Spinal cord (tissue), 10 donors: Measurements from ENCODE around the gene B4GALNT1. TPM values are rescaled to one million over a fixed set of nuclear protein-coding genes. Genes with fewer than 3 reads are reported as not detected.

Source experiments
- DNase-seq, 6 donors: peaks; one replicate each; pipeline versions ENCODE4 v3.0.0 to v3.0.0-alpha.2; 2013 to 2015; ENCODE audit warnings: low spot score in 6 of 6, low read depth in 4 of 6
- H3K27ac ChIP-seq: one replicate; pipeline ENCODE4 v1.5.1; 2013; ENCODE audit warnings: low read depth, low read length, control low read depth
- H3K27me3 ChIP-seq: one replicate; pipeline ENCODE4 v1.6.1; 2013; ENCODE audit warnings: low read length; ENCODE audit not compliant: control insufficient read depth, insufficient read depth
- H3K36me3 ChIP-seq: one replicate; pipeline ENCODE4 v1.6.1; 2013; ENCODE audit warnings: low read length; ENCODE audit not compliant: control insufficient read depth, insufficient read depth
- H3K4me1 ChIP-seq: one replicate; pipeline ENCODE4 v1.6.1; 2013; ENCODE audit warnings: low read length; ENCODE audit not compliant: control insufficient read depth, insufficient read depth
- H3K4me3 ChIP-seq: one replicate; pipeline ENCODE4 v1.5.1; 2013; ENCODE audit warnings: low read depth, low read length, control low read depth
- H3K9me3 ChIP-seq: one replicate; pipeline ENCODE4 v1.6.1; 2013; ENCODE audit warnings: low read length; ENCODE audit not compliant: control insufficient read depth, insufficient read depth
- WGBS: methylation state at CpG from one replicate; pipeline ENCODE4 v1.1.5; 2013; ENCODE audit warnings: missing lambda C conversion rate; ENCODE audit not compliant: insufficient coverage; 5-methylcytosine and 5-hydroxymethylcytosine counted together
- polyA plus RNA-seq, 2 donors: library from polyadenylated mRNA; unstranded; fragments of 120-200 nt; gene quantifications; one replicate each; pipeline ENCODE4 v1.2.1, GENCODE V29; 2013; ENCODE audit not compliant: insufficient read length in 2 of 2
- total RNA-seq, 2 donors: library from RNA; depleted of rRNA in 1 of 2; stranded (reverse); fragments of 120-200 nt in 1 of 2; fragments of >200 nt in 1 of 2; gene quantifications; one replicate each; pipeline versions ENCODE4 v1.2.3 to v1.2.4, GENCODE V29; 2013 to 2014
- donor health status: healthy.

B4GALNT1 gene
- total and polyA plus RNA-seq, 4 donors: 11.7 to 50.0 (median 32.7) TPM

DNA sequence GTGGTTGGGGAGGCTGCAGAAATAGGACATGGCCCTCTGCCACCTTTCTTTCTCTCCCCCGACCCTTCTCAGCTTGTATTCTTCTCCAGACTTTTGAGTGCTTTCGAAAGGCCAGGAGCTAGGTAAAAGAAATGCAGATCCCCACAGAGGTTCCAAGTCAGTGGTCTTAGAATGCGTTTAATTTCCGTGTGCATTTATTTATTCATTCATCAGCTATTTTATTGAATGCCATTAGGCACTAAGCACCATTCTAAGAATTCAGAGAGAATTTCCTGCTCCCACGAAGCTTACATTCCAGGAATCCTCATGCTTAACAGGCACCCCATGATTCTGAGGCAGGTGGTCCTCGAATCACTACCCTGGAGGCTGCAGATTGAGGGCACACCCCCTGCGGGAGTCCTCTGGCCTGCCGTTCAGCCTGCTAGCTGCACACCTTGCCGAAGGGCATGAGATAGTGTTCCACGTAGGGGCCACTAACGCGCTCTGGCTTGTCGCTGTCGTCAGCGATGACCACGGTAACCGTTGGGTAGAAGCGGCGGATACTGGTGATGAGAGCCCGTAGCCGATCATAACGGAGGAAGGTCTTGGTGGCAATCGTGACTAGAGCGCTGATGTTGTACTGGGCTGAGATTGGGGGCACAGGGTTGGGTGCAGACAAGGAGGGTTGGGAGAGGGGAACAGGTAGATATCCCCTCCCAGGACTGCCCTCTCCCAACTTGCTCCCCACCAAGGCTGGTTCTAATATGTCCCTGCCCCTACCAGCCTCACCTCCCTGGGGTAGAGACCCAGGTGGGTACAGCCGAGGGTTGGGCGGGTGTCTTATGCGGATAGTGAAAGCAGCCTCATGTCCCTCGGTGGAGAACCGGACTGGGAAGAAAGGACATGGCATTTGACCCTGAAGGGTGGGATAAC is 4.5 kb downstream of the B4GALNT1 start:
- H3K4me1 ChIP-seq: peaks cover 45% of the 10 kb centered on the region
- DNase-seq: no peak
- H3K27ac ChIP-seq: no peak overlapping the region
- 39% methylated on average over 20 of the region's 29 CpGs for WGBS
- H3K27me3 ChIP-seq: peaks cover 73% of the 10 kb centered on the region
- H3K4me3 ChIP-seq: no peak overlapping the region
- no peaks in the 10 kb centered on the region for H3K9me3 ChIP-seq
- H3K36me3 ChIP-seq: peaks cover 37% of the 10 kb centered on the region

DNA sequence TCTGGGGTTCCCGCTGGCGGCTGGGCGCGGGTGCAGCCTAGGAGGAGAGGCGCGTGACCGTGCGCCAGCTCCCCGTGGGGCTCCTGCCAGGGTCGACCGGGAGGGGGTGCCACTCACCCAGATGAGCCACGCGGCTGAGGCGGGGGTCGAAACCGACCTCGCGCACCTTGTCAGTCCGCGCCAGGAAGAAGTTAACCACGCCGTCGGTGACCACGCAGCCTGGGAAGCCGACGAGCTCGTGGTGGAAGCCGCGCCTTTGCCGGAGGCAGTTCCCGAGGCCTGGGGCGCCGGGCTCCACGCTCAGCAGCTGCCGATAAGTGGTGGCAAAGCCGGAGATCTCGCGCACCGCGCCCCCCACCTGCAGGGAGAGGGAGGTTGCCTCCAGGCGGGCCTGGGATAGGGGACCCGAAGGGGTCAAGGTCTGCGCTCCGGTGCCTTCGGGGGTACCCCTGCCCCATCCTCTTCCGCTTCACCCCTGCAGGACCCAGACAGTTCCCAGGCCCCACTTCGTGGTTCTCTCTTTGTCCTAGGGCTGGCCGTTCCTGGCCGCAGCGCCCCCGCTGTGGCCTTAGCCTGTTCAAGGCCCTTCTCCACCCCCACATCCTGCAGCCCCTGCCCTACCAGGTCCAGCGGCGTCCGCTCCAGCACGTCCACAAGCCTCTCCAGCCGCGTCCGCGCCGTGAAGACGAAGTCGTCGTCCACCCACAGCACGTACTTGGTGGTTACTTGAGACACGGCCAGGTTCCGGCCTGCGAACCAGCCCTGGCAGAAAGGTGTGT is 5.3 kb downstream of the B4GALNT1 start:
- no peak overlapping the region for H3K4me3 ChIP-seq
- H3K27me3 ChIP-seq: peaks cover 77% of the 10 kb centered on the region
- H3K36me3 ChIP-seq: peaks cover 37% of the 10 kb centered on the region
- 19% methylated on average over 55 of the region's 67 CpGs for WGBS
- no peak for DNase-seq
- H3K9me3 ChIP-seq: no peaks in the 10 kb centered on the region
- H3K4me1 ChIP-seq: peaks cover 37% of the 10 kb centered on the region
- H3K27ac ChIP-seq: no peak overlapping the region

DNA sequence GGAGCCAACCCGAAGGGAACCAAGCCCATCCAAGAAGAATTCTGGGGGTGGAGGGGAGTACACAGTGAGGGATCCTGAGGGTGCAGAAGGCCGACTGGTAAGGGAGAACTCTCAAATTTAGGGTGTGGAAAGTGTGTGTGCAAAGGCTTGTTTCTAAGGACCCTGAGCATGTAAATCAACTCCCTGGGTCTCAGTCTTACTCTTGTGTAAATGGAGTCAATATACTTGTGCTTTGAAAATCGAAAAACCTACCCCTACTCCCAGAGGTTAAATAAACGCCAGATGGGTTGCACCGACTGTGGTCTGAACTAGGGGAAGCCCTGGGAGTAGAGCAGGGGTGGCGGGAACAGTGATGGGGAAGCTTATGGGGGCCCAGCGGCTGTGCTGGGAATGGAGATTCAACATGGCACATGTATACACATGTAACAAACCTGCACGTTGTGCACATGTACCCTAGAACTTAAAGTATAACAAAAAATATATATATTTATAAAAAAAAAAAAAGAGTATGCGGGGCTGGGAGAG is 6.0 kb downstream of the B4GALNT1 start:
- H3K27ac ChIP-seq: no peak overlapping the region
- H3K4me1 ChIP-seq: peaks cover 31% of the 10 kb centered on the region
- DNase-seq: no peak
- H3K36me3 ChIP-seq: peaks cover 37% of the 10 kb centered on the region
- no peak overlapping the region for H3K4me3 ChIP-seq
- no peaks in the 10 kb centered on the region for H3K9me3 ChIP-seq
- WGBS: 44% methylated on average over 2 of the region's 9 CpGs
- H3K27me3 ChIP-seq: peaks cover 76% of the 10 kb centered on the region

DNA sequence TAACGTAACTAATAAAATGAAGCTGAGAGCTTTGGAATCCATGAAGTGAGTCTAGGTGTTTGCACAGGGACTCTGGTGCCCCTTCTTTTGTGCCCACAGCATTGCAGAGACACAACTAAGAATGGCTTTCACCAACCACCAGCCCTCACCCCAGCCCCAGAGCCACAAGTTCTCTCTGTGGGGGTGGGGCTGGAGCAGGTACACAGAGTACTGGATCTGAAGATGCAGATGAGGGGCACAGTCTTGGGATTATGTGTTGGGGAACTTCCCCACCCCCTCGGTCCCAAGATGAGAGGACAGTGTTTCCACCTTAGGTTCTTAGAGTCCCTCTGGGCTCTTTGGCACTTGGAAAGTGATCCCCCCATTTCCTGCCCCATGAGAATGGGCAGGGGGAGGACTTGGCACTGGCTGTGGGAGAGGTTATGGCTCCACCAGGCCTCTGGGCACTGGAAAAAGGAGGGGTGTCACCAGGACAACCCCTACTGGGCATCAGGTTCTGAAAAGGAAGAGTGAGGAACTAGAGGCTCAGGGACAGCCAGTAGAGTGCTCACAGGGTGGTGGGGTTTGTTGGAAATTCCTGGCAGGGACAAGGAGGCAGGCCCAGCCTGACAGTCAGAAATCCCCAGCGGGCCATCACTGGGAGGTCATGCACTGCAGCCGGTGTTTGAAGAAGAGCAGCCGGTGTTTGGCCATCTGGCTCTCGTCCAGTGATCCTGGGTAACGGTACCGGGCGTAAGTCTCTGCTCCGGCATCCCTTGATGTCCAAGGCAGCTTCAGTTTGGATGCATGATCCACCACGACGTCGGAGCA is 6.7 kb downstream of the B4GALNT1 start:
- no peak overlapping the region for H3K27ac ChIP-seq
- H3K27me3 ChIP-seq: peaks cover 76% of the 10 kb centered on the region
- WGBS: 38% methylated on average over 11 of the region's 13 CpGs
- peaks cover 31% of the 10 kb centered on the region for H3K4me1 ChIP-seq
- no peak for DNase-seq
- no peaks in the 10 kb centered on the region for H3K9me3 ChIP-seq
- peaks cover 37% of the 10 kb centered on the region for H3K36me3 ChIP-seq
- no peak overlapping the region for H3K4me3 ChIP-seq

DNA sequence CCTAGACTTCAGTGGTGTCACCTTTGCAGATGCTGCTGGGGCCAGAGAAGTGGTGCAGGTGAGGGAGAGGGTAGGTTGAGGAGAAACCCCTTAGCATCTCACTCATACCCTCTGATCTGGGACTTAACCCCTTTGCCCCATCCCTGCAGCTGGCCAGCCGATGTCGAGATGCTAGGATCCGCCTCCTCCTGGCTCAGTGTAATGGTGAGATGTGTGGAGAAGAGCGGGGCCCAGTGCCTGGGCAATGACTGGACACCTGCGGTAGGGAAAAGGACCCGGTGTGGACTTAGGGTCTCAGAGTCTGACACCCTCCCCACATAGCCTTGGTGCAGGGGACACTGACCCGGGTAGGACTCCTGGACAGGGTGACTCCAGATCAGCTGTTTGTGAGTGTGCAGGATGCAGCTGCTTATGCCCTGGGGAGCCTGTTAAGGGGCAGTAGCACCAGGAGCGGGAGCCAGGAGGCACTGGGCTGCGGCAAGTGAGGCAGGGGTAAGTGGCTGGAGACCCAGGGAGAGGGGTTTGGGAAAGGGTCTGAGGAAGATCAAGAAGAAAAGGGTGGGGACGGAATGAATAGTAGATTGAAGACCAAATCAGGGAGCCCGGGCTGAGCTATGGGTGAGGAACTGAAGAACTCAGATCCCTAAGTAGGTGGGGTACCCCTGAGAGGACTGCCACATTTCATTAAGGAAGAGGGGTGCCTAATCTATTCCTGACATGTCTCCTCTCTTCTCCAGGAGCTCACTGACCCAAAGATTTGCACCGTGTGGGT is 7.6 kb downstream of the B4GALNT1 start:
- H3K4me1 ChIP-seq: peaks cover 31% of the 10 kb centered on the region
- 69% methylated on average over 11 of the region's 12 CpGs for WGBS
- peaks cover 37% of the 10 kb centered on the region for H3K36me3 ChIP-seq
- no peak overlapping the region for H3K4me3 ChIP-seq
- H3K27ac ChIP-seq: no peak overlapping the region
- no peak for DNase-seq
- peaks cover 76% of the 10 kb centered on the region for H3K27me3 ChIP-seq
- no peaks in the 10 kb centered on the region for H3K9me3 ChIP-seq

DNA sequence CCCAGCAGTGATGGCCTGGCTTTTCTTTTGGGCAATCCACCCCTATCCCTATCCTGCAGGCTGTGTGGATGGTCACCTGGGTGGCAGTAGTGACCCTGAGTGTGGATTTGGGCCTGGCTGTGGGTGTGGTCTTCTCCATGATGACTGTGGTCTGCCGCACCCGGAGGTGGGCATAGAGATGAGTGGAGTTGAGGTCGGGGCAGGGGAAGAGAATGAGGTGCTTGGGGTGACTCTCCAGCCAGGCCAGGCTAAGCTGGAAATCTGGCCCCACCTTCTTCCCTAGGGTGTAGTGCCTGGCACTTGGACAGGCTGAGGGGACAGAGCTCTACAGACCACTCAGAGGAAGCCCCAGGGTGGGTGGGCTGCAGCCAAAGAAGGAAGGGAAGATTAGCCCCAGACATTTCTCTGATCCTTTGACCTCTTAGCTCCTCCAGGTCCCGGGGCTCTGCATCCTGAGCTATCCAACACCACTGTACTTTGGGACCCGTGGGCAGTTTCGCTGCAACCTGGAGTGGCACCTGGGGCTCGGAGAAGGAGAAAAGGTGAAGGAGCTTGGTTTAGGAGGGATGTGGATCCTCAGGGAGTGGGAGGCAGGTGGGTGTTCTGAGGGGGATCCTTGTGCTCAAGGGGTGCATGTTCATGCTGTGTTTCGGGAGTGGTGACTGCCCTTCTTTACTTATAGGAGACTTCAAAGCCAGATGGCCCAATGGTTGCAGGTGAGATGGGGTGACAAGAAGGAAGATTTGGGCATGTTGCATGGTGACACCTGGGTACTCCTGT is 8.4 kb downstream of the B4GALNT1 start:
- H3K4me1 ChIP-seq: peaks cover 30% of the 10 kb centered on the region
- no peak overlapping the region for H3K4me3 ChIP-seq
- peaks cover 79% of the 10 kb centered on the region for H3K27me3 ChIP-seq
- no peak for DNase-seq
- 70% methylated on average over 8 of the region's 8 CpGs for WGBS
- peaks cover 32% of the 10 kb centered on the region for H3K36me3 ChIP-seq
- no peaks in the 10 kb centered on the region for H3K9me3 ChIP-seq
- H3K27ac ChIP-seq: no peak overlapping the region

DNA sequence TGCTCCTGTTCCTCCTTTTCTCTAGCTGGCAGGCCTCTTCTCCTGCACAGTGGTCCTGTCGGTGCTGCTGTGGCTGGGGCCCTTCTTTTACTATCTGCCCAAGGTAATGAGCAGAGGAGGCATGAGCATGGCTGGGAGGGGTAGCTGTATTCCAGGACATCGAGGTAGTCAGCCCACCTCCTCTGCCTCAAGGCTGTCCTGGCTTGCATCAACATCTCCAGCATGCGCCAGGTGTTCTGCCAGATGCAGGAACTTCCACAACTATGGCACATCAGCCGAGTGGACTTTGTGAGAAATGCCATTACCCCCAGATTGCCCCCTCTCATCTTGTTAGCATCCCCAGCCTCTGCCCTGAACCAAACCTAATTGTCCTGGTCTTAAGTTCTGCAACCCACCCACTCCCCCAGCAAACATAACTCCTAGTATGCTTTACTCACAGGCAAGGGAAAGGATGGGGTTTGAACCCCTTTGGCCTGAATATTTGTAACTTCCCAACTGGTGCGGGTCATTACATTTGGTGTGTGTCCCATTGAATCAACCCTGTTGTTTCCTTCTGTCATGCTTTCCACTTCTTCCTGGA is 9.1 kb downstream of the B4GALNT1 start:
- Histone ChIP-seq H3K4me3 (no peak overlapping the region), H3K27me3 (peaks cover 84% of the 10 kb centered on the region), H3K27ac (no peak overlapping the region), H3K4me1 (peaks cover 32% of the 10 kb centered on the region), H3K9me3 (no peaks in the 10 kb centered on the region), H3K36me3 (peaks cover 33% of the 10 kb centered on the region)
- no peak for DNase-seq
- whole genome bisulfite sequencing: 62% methylated on average over 3 of the region's 5 CpGs

DNA sequence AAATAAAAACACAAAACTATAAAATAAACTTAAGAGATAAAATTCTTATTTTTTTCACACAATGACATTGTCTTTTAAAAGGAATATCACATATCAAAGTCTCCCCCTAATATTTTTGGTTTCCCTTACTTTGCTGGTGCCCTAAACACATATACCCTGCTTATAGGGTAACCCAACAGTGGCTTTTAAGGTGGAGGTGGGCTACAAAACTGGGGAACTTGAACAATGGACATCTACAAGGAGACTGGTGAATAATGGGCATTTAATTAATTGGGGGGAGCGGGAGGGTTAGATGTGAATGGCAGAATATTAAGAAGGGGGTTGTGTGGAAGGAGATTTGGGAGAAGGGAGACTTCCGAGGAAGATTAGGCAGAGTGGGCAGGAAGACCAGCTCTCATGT is 9.6 kb downstream of the B4GALNT1 start:
- Histone ChIP-seq H3K27ac (no peak overlapping the region), H3K27me3 (peaks cover 79% of the 10 kb centered on the region), H3K4me1 (peaks cover 32% of the 10 kb centered on the region), H3K9me3 (no peaks in the 10 kb centered on the region), H3K36me3 (peaks cover 28% of the 10 kb centered on the region), H3K4me3 (no peak overlapping the region)
- 70% methylated on average over 2 of the region's 2 CpGs for WGBS
- no peak for DNase-seq
